ENCODE results near the gene KRABD2.

Gene KRABD2

GRCh38 chr17:8384801-8385378, 8.4 kb upstream of the KRABD2 start:
- Histone ChIP-seq H3K9ac (ENCODE audit: control insufficient read depth, insufficient read depth, low read length) (no peak overlapping the region), H2AFZ (ENCODE audit: control insufficient read depth, low read depth, low read length) (no peak overlapping the region), H3K79me2 (ENCODE audit: control insufficient read depth, insufficient read depth, low read length) (peaks cover 38% of the 10 kb centered on the region), H3K4me3 (no peak overlapping the region), H3K4me2 (ENCODE audit: control insufficient read depth, insufficient read depth) (peak overlapping the region; percentile 52; the same call in 1 of the 2 replicates), H3K36me3 (ENCODE audit: control insufficient read depth in 2 of 2, insufficient read depth in 2 of 2, low read length in 1 of 2) (peaks cover 6 to 11% of the 10 kb centered on the region in 2 experiments), H3K4me1 (ENCODE audit: control insufficient read depth, insufficient read depth, low read length) (no peaks in the 10 kb centered on the region; the same call in 1 of the 2 replicates), H3K27me3 (replicated peaks in 1 of 2; ENCODE audit: control insufficient read depth in 2 of 2, insufficient read depth in 2 of 2, low read length in 1 of 2) (no peaks in the 10 kb centered on the region), H4K20me1 (ENCODE audit: control insufficient read depth, insufficient read depth) (peaks cover 6% of the 10 kb centered on the region; the same call in 1 of the 2 replicates), H3K27ac (ENCODE audit: control insufficient read depth, insufficient read depth) (no peak overlapping the region), H3K9me3 (replicated peaks; ENCODE audit: control insufficient read depth, insufficient read depth, low read length) (no peaks in the 10 kb centered on the region)
- in situ Hi-C loops (cut with MboI): no loop called here
- ChIA-PET SMC1A (ENCODE audit: uncharacterized antibody, unreplicated experiment) (no interaction called here), POLR2A (interaction anchor here (1.7 kb wide), 1 partner anchor 9 kb away, joined by 5 read pairs; the partner anchor contains the start of gene KRABD2), RAD21 (ENCODE audit: unreplicated experiment) (interaction anchor here (0.5 to 3.1 kb wide), 2 partner anchors 48 to 361 kb away, joined by 3 to 8 read pairs; no protein-coding TSS in a partner anchor), CTCF (interaction anchor here (0.7 to 3.1 kb wide), 3 partner anchors 12 to 514 kb away, joined by 3 to 21 read pairs (median 3); no protein-coding TSS in a partner anchor)
- intact Hi-C loops (cut with micrococcal nuclease; ENCODE audit: unreplicated experiment): loop anchor here (10.0 kb wide), 1 partner anchor 360 kb away; the partner anchor contains the start of gene CCDC42
- no peak for DNase-seq (ENCODE audit: low read depth, low spot score)
- no TSS peak for BruUV-seq (replicated peaks)
- WGBS (ENCODE audit: insufficient coverage, insufficient replicate concordance, low lambda C conversion rate, missing lambda C conversion rate): 89% methylated on average over 12 of the region's 12 CpGs
- no peak for TF ChIP-seq NR2F1 (conservative IDR thresholded peaks at IDR 0.05)
- no peak for TF ChIP-seq TCF12 (IDR thresholded peaks at IDR 0.05; ENCODE audit: low read depth, low read length)
- TF ChIP-seq BACH1 (IDR thresholded peaks at IDR 0.05; ENCODE audit: borderline replicate concordance): no peak
- TF ChIP-seq CREM (IDR thresholded peaks at IDR 0.05; ENCODE audit: low read depth): no peak
- TF ChIP-seq EGR1 (IDR thresholded peaks at IDR 0.05; ENCODE audit: borderline replicate concordance in 1 of 2, low read depth in 2 of 2, low read length in 2 of 2): no peak
- TF ChIP-seq CBFB (IDR thresholded peaks at IDR 0.05; ENCODE audit: low read depth): no peak
- no peak for TF ChIP-seq MLLT1 (IDR thresholded peaks at IDR 0.05)
- no peak for TF ChIP-seq PBX3 (IDR thresholded peaks at IDR 0.05; ENCODE audit: insufficient replicate concordance, low read depth, low read length)
- TF ChIP-seq SIN3A (IDR thresholded peaks at IDR 0.05; ENCODE audit: low read depth, low read length): no peak
- TF ChIP-seq ELK1 (IDR thresholded peaks at IDR 0.05; ENCODE audit: low read depth, low read length): no peak
- TF ChIP-seq SUPT20H (IDR thresholded peaks at IDR 0.05; ENCODE audit: borderline replicate concordance, control insufficient read depth, low read depth, low read length): no peak
- no peak for TF ChIP-seq IRF5 (IDR thresholded peaks at IDR 0.05; ENCODE audit: borderline replicate concordance)
- TF ChIP-seq CBX5 (IDR thresholded peaks at IDR 0.05; ENCODE audit: low read depth): no peak
- no peak for TF ChIP-seq NFYA (IDR thresholded peaks at IDR 0.05; ENCODE audit: borderline replicate concordance, low read depth, low read length)
- no peak for TF ChIP-seq MEF2A (IDR thresholded peaks at IDR 0.05; ENCODE audit: insufficient read depth, low read depth, low read length)
- TF ChIP-seq IRF3 (IDR thresholded peaks at IDR 0.05): no peak
- TF ChIP-seq BHLHE40 (IDR thresholded peaks at IDR 0.05; ENCODE audit: borderline replicate concordance in 1 of 2, low read depth in 2 of 2, low read length in 1 of 2): no peak
- no peak for FAIRE-seq
- no peak for ATAC-seq

Measured in GM12878 (cell line).